GM23338 (cell line): ENCODE results near the gene IFT52. TPM values are rescaled to one million over a fixed set of nuclear protein-coding genes. Genes with fewer than 3 reads are reported as not detected.

Experiments
- ATAC-seq: fragments of 200-7000 bp; cut with Tn5 transposase; 3 replicates; pipeline ENCODE4 v1.9.1; 2020
- DNase-seq: peaks from one replicate; pipeline ENCODE4 v3.0.0-alpha.2; 2015; ENCODE audit warnings: low spot score
- H2AFZ ChIP-seq: fragments of 200-600 bp; sonication (generic); 2 replicates; pipeline ENCODE4 v1.8.0; 2016; ENCODE audit warnings: antibody characterized with exemption, mild to moderate bottlenecking, moderate library complexity
- H3F3A ChIP-seq: fragments of 200-600 bp; sonication (generic); replicated peaks from 2 replicates; pipeline ENCODE4 v1.8.0; 2017; ENCODE audit warnings: antibody characterized with exemption, mixed run types, low read depth
- H3K27ac ChIP-seq: fragments of 200-600 bp; sonication (generic); 2 replicates; pipeline ENCODE4 v1.6.1; 2016; ENCODE audit warnings: low read depth
- H3K27me3 ChIP-seq: fragments of 200-600 bp; sonication (generic); 2 replicates; pipeline ENCODE4 v1.8.0; 2016; ENCODE audit warnings: mild to moderate bottlenecking, mixed run types, moderate library complexity; ENCODE audit not compliant: insufficient read depth
- H3K36me3 ChIP-seq: fragments of 200-600 bp; sonication (generic); 2 replicates; pipeline ENCODE4 v1.8.0; 2016; ENCODE audit warnings: mild to moderate bottlenecking; ENCODE audit not compliant: insufficient read depth
- H3K4me1 ChIP-seq: fragments of 200-600 bp; sonication (generic); 2 replicates; pipeline ENCODE4 v1.8.0; 2016; ENCODE audit warnings: mild to moderate bottlenecking, moderate library complexity; ENCODE audit not compliant: insufficient read depth
- H3K4me2 ChIP-seq: fragments of 200-600 bp; sonication (generic); 2 replicates; pipeline ENCODE4 v1.7.1; 2017; ENCODE audit warnings: mixed run types
- H3K4me3 ChIP-seq: fragments of 200-600 bp; sonication (generic); 2 replicates; pipeline ENCODE4 v1.6.1; 2016; ENCODE audit warnings: mixed run types
- H3K79me2 ChIP-seq: fragments of 200-600 bp; sonication (generic); replicated peaks from 2 replicates; pipeline ENCODE4 v1.8.0; 2017; ENCODE audit warnings: mild to moderate bottlenecking; ENCODE audit not compliant: insufficient read depth
- H3K9me2 ChIP-seq: fragments of 200-600 bp; sonication (generic); 2 replicates; pipeline ENCODE4 v1.8.0; 2017; ENCODE audit not compliant: insufficient read depth
- H4K20me1 ChIP-seq: fragments of 200-600 bp; sonication (generic); replicated peaks from 2 replicates; pipeline ENCODE4 v1.8.0; 2017; ENCODE audit warnings: mild to moderate bottlenecking; ENCODE audit not compliant: insufficient read depth
- H3K27ac Mint-ChIP-seq: 2 replicates; pipeline ENCODE4 v1.8.0; 2020; ENCODE audit warnings: inconsistent platforms, mild to moderate bottlenecking, moderate library complexity, mixed read lengths
- H3K27me3 Mint-ChIP-seq: 3 replicates; pipeline ENCODE4 v1.8.0; 2022; ENCODE audit warnings: low read depth, mild to moderate bottlenecking, moderate library complexity, mixed read lengths, inconsistent platforms; ENCODE audit not compliant: insufficient read depth, poor library complexity
- H3K36me3 Mint-ChIP-seq: 3 replicates; pipeline ENCODE4 v1.8.0; 2021; ENCODE audit warnings: low read depth, mild to moderate bottlenecking, inconsistent platforms, moderate library complexity, mixed read lengths
- H3K4me1 Mint-ChIP-seq: 3 replicates; pipeline ENCODE4 v1.8.0; 2020; ENCODE audit warnings: mild to moderate bottlenecking, inconsistent platforms, mixed read lengths
- H3K4me3 Mint-ChIP-seq: 3 replicates; pipeline ENCODE4 v1.8.0; 2021; ENCODE audit warnings: moderate library complexity, mild to moderate bottlenecking, inconsistent platforms, mixed read lengths
- H3K9me3 Mint-ChIP-seq: 3 replicates; pipeline ENCODE4 v1.8.0; 2020; ENCODE audit warnings: moderate library complexity, mild to moderate bottlenecking, inconsistent platforms, mixed read lengths
- CREB1 ChIP-seq: fragments of 250-450 bp; sonication (Bioruptor Pico); IDR thresholded peaks from 2 replicates; pipeline ENCODE4 v1.5.0; 2020; ENCODE audit warnings: low read depth, mild to moderate bottlenecking, moderate library complexity
- ETS1 ChIP-seq: IDR thresholded peaks from 2 replicates; pipeline ENCODE4 v1.6.1; 2016; ENCODE audit warnings: antibody characterized with exemption
- EZH2 ChIP-seq: fragments of 200-600 bp; sonication (generic); IDR thresholded peaks from one replicate; pipeline ENCODE4 v1.8.0; 2017; ENCODE audit warnings: antibody characterized with exemption, mild to moderate bottlenecking, low read depth; ENCODE audit not compliant: unreplicated experiment
- EZH2phosphoT487 ChIP-seq: fragments of 200-600 bp; sonication (generic); IDR thresholded peaks from one replicate; pipeline ENCODE4 v1.8.1; 2018; ENCODE audit warnings: antibody characterized with exemption; ENCODE audit not compliant: unreplicated experiment
- POLR2AphosphoS5 ChIP-seq: IDR thresholded peaks from 2 replicates; pipeline ENCODE4 v1.6.1; 2016; ENCODE audit warnings: antibody characterized with exemption, low read depth
- REST ChIP-seq: IDR thresholded peaks from one replicate; pipeline ENCODE4 v1.6.1; 2018; ENCODE audit warnings: antibody characterized with exemption; ENCODE audit not compliant: unreplicated experiment
- ZNF114 ChIP-seq: fragments of 250-450 bp; sonication (Bioruptor Pico); IDR thresholded peaks from 2 replicates; pipeline ENCODE4 v1.5.0; 2020; ENCODE audit warnings: mild to moderate bottlenecking, moderate library complexity
- ZNF331 ChIP-seq: fragments of 250-450 bp; sonication (Bioruptor Pico); IDR thresholded peaks from 2 replicates; pipeline ENCODE4 v1.5.0; 2020; ENCODE audit warnings: low read depth, mild to moderate bottlenecking, moderate library complexity
- ZNF462 ChIP-seq: fragments of 250-450 bp; sonication (Bioruptor Pico); IDR thresholded peaks from 2 replicates; pipeline ENCODE4 v1.5.0; 2020; ENCODE audit warnings: mild to moderate bottlenecking, moderate library complexity
- polyA plus RNA-seq: library from polyadenylated mRNA; unstranded; fragments of >200 nt; fragmentation: Nextera tagmentation; extraction: Ambion mirVana; gene quantifications from 2 replicates; pipeline ENCODE4 v1.2.1, GENCODE V29; 2016
- total RNA-seq: library from RNA; depleted of rRNA; stranded (reverse); fragments of >200 nt; shearing (Covaris generic); gene quantifications from 2 replicates; pipeline ENCODE4 v1.2.3, GENCODE V29; 2014

IFT52 gene
- total and polyA plus RNA-seq, 2 experiments from 2014 or later: 30.4 to 39.8 TPM

GRCh38 chr20:43543138-43543537, 47.6 kb upstream of the IFT52 start:
- Histone ChIP-seq H3K4me3 (no peak overlapping the region), H4K20me1 (no peaks in the 10 kb centered on the region; the same call in 1 of the 2 replicates), H2AFZ (no peak overlapping the region), H3K79me2 (no peaks in the 10 kb centered on the region), H3K4me1 (no peaks in the 10 kb centered on the region), H3K27me3 (no peaks in the 10 kb centered on the region), H3K9me2 (no peaks in the 10 kb centered on the region), H3F3A (no peaks in the 10 kb centered on the region), H3K36me3 (no peaks in the 10 kb centered on the region), H3K27ac (no peak overlapping the region), H3K4me2 (no peak overlapping the region)
- H3K36me3 Mint-ChIP-seq: peaks cover 27% of the 10 kb centered on the region
- H3K9me3 Mint-ChIP-seq: peaks cover 18% of the 10 kb centered on the region
- no peak for DNase-seq
- H3K27ac Mint-ChIP-seq: no peak overlapping the region
- H3K4me1 Mint-ChIP-seq: peaks cover 2% of the 10 kb centered on the region; the same call in 1 of the 3 replicates
- no peak for ATAC-seq
- peaks cover 9% of the 10 kb centered on the region for H3K27me3 Mint-ChIP-seq
- TF ChIP-seq REST (no peak), POLR2AphosphoS5 (no peak), ZNF331 (CRISPR knock-in tag) (no peak), ETS1 (no peak)
- no peak overlapping the region for H3K4me3 Mint-ChIP-seq

GRCh38 chr20:43544501-43544900, 46.2 kb upstream of the IFT52 start:
- no peak overlapping the region for H3K27ac ChIP-seq
- peaks cover 2% of the 10 kb centered on the region; the same call in 1 of the 3 replicates for H3K4me1 Mint-ChIP-seq
- H3K27me3 Mint-ChIP-seq: peaks cover 9% of the 10 kb centered on the region
- H3K9me3 Mint-ChIP-seq: peaks cover 18% of the 10 kb centered on the region
- peaks cover 30% of the 10 kb centered on the region for H3K36me3 Mint-ChIP-seq
- H3K4me2 ChIP-seq: no peak overlapping the region
- H3K4me3 Mint-ChIP-seq: no peak overlapping the region
- no peaks in the 10 kb centered on the region for H3K9me2 ChIP-seq
- no peak overlapping the region for H3K27ac Mint-ChIP-seq
- no peak for ATAC-seq
- H3K79me2 ChIP-seq: no peaks in the 10 kb centered on the region
- no peaks in the 10 kb centered on the region for H3K27me3 ChIP-seq
- no peaks in the 10 kb centered on the region for H3K36me3 ChIP-seq
- no peaks in the 10 kb centered on the region for H3F3A ChIP-seq
- DNase-seq: no peak
- no peak overlapping the region for H2AFZ ChIP-seq
- H3K4me3 ChIP-seq: no peak overlapping the region
- no peaks in the 10 kb centered on the region for H3K4me1 ChIP-seq
- H4K20me1 ChIP-seq: no peaks in the 10 kb centered on the region; the same call in 1 of the 2 replicates
- TF ChIP-seq ZNF114 (CRISPR knock-in tag) (no peak), CREB1 (CRISPR knock-in tag) (no peak), ZNF462 (CRISPR knock-in tag) (no peak), EZH2phosphoT487 (no peak), EZH2 (no peak), ETS1 (no peak)
